HG03139 (cell line): ENCODE results near the gene PLA2G12B.

Source experiments
- ATAC-seq: cut with Tn5 transposase; IDR thresholded peaks from one replicate; pipeline ENCODE4 v1.9.1; 2021; ENCODE audit not compliant: unreplicated experiment

PLA2G12B gene

DNA sequence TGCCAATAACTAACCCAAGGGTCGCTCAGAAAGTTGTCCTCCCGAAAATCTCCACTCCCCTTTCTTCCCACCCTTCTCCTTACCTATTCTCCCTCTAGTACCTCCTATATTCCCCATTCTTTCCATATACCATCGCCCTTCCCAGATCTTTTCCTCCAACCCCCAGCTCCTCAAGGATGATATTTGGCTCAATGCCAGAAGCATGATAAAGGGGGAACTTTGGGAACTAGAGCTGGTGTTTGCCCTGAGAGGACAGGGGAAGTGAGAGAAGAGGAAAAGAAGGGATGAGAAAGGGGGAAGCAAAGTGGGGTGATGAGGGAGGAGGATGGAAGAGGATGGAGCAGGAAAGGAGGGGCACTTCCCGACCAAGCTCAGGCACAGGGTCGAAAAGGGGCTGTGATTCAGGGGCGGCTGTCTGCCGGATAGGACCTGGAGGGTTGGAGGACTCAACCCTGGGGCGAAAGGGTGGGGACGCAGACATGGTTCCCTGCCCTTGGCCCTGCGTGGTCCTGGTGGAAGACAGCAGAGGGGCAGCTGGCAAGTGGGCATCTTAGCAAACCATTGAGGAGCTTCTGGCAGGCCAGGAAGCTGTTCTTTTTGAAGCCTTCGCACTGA is 59.3 kb downstream of the PLA2G12B start:
- ATAC-seq = no peak

- no peak for ATAC-seq
Observed at GRCh38 chr10:72893136-72893798, 61.3 kb downstream of the PLA2G12B start, which contains the start of gene OIT3. TSS of gene OIT3 (plus strand) at chr10:72893739. CDS start at chr10:72893799, 60 bp downstream.

DNA sequence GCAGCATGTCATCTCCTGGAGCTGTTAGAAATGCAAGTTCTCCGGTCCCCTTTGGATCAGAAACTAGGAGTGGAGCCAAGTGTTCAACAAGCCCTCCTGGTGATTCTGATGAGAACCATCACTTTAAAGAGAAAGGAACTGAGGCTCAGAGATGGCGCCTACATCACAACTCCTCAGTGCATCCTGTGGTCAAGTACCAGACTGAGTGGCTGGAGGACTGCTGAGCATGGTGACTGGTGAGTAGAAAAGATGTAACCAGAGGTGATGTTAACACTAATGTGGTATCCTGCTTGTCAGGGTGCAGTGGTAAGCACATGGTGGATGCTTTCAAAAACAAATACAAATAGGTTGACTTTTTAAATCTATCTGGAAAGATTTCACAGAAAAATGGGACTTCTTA is 64.5 kb downstream of the PLA2G12B start:
- no peak for ATAC-seq

GRCh38 chr10:72889391-72889831 is 65.2 kb downstream of the PLA2G12B start:
- ATAC-seq = no peak

DNA sequence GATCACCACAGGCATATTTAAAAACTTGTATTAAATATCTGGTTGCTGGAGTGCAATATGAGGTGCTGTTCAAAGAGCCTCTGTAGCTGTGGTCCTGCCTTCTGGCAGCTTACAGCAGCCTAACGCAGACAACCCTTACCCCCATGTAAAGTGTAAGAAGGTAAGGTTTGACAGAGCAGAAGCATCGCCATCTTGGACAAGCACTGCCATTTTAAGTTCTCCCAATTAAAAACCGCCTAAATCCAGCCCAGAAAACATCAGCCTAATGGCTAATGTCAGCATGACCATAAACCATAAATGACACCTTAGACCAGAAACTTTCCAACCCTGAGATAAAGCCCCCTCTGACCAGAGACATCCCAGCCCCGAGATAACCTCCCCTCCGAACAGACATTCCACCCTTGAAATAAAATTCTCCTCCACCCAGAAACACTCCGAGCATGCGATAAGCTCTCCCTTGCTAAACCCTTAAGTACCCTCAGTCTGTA is 66.4 kb downstream of the PLA2G12B start:
- ATAC-seq = no peak

DNA sequence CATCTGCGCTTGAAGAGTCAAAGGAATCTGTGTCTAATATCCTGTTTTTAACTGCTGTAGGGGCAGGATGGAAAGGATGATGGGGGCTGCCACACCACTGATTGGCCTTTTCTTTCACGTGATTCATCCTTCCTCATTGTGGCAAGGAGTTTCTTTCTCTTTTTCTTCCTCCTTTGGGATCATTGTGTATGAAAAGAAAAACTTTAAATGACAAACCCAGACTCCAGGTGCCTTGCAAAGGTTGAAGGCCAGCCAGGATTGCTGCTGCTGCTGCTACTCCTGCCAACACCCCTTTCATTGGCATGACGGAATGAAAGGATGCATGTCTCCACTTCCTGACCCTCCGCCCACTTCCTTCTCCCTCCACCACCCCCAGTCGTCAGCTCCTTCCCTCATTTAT is 67.6 kb downstream of the PLA2G12B start:
- ATAC-seq = no peak

DNA sequence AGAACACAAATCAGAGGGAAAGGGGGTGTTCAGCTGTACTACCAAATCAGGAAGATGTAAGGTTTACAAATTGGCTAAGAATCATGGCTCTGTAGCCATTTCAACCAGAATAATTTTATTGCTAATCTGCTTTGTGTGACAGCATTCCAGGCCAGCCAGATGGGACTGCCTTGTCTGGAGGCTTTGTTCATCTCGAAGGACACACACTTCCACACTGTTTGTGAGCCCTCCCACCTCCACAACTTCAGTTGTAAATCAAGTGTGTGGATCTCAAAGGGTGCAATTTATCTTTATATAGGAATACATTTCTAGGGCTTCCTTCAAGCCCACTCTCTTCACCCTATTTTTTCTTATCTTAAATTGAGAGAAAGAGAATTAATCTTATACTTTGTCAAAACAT is 68.0 kb downstream of the PLA2G12B start:
- no peak for ATAC-seq

DNA sequence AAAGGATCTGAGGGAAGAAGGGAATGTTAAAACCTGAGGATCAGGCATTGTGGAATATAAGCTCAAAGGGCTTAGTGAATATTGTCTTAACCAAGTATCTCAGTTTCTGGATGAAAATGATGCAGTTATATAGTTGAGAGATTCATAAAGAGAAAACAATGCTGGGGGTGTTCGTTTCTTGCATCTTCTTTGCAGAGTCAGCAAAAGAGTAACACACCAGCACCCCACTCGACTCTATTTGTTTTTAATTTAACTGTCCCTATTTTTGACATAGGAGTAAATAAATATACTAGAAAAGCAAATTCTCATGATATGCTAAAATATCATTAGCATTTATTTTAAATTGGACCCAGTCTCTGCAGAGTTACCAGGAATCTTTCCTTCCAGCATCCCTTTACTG is 68.7 kb downstream of the PLA2G12B start:
- no peak for ATAC-seq
